Nephron (organoid): ENCODE data around the gene PEX5L.
A peak's percentile ranks its signal among the peaks of the same experiment; 100 is the strongest.

Source experiments
- H3K27ac Mint-ChIP-seq, 3 experiments: 2 replicates each; pipeline ENCODE4 v1.8.0; 2020; ENCODE audit warnings: mixed read lengths in 3 of 3, mild to moderate bottlenecking in 2 of 3, moderate library complexity in 1 of 3
- H3K27me3 Mint-ChIP-seq: 2 replicates; pipeline ENCODE4 v1.8.0; 2021; ENCODE audit warnings: low read depth, mild to moderate bottlenecking, moderate library complexity, mixed read lengths
- H3K36me3 Mint-ChIP-seq: 2 replicates; pipeline ENCODE4 v1.8.0; 2020; ENCODE audit warnings: low read depth, mixed read lengths
- H3K4me1 Mint-ChIP-seq: 2 replicates; pipeline ENCODE4 v1.8.0; 2020; ENCODE audit warnings: mixed read lengths
- H3K4me3 Mint-ChIP-seq, 3 experiments: 2 replicates each; pipeline ENCODE4 v1.8.0; 2020; ENCODE audit warnings: mild to moderate bottlenecking in 3 of 3, mixed read lengths in 3 of 3, moderate library complexity in 2 of 3
- H3K9me3 Mint-ChIP-seq: 2 replicates; pipeline ENCODE4 v1.8.0; 2020; ENCODE audit warnings: mixed read lengths
- TF ChIP-seq, protein P1 (sequence below), 3 experiments: fragments of 200-600 bp; sonication (generic); IDR thresholded peaks; one replicate each; pipeline ENCODE4 v1.5.0; 2021; ENCODE audit warnings: antibody characterized with exemption in 3 of 3; ENCODE audit not compliant: unreplicated experiment in 3 of 3

The PEX5L gene

DNA sequence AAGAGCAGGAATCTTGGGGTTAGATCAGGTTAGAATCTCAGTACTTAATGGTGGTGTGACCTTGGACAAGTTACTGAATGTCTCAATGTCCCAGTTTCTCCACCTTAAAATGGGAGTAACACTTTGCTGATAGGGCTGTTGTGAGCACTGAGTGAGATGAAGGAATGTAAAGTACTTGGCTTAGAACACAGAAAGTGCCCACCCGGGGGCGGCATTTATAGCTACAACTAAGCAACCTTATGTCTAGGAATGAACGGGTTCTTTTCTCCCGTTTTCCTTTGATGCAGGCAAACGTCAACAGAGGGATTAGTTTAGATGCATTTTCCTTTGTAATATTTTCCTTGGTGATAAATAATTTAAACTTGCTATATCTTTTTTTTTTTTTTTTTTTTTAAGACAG lies 207.3 kb downstream of the PEX5L start:
- Mint-ChIP-seq H3K9me3 (no peaks in the 10 kb centered on the region), H3K27me3 (peaks cover 4% of the 10 kb centered on the region), H3K4me1 (peaks cover 6% of the 10 kb centered on the region), H3K4me3 (no peak overlapping the region), H3K27ac (peak overlapping the region; percentile 32 to 75 (median 54)), H3K36me3 (no peaks in the 10 kb centered on the region)
- TF ChIP-seq, protein P1, sequence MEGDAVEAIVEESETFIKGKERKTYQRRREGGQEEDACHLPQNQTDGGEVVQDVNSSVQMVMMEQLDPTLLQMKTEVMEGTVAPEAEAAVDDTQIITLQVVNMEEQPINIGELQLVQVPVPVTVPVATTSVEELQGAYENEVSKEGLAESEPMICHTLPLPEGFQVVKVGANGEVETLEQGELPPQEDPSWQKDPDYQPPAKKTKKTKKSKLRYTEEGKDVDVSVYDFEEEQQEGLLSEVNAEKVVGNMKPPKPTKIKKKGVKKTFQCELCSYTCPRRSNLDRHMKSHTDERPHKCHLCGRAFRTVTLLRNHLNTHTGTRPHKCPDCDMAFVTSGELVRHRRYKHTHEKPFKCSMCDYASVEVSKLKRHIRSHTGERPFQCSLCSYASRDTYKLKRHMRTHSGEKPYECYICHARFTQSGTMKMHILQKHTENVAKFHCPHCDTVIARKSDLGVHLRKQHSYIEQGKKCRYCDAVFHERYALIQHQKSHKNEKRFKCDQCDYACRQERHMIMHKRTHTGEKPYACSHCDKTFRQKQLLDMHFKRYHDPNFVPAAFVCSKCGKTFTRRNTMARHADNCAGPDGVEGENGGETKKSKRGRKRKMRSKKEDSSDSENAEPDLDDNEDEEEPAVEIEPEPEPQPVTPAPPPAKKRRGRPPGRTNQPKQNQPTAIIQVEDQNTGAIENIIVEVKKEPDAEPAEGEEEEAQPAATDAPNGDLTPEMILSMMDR (IDR thresholded peaks at IDR 0.05; ENCODE audit: unreplicated experiment in 3 of 3): no peak

DNA sequence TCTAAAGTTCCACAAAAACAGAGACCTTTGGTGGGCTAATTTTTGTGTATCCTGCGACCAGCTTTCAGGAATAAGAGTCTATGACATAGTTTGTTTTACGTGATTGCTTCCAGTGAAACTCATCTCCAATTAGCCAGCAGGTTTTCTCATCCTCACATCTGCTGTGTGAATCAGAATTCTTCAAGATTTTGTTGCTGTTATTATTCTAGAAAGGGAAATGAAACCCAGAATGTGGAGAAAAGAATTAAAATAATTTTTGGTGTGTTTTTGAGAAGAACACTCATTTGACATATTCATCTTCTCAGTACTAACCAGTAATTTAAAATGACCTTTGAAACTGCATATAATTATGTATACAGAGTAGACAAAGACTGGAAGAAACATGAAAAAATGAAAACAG lies 208.0 kb downstream of the PEX5L start:
- no peak overlapping the region for H3K4me3 Mint-ChIP-seq
- peaks cover 6% of the 10 kb centered on the region for H3K4me1 Mint-ChIP-seq
- no peaks in the 10 kb centered on the region for H3K9me3 Mint-ChIP-seq
- no peaks in the 10 kb centered on the region for H3K36me3 Mint-ChIP-seq
- TF ChIP-seq, protein P1 (IDR thresholded peaks at IDR 0.05; ENCODE audit: unreplicated experiment in 3 of 3): no peak
- H3K27ac Mint-ChIP-seq: peak overlapping the region in 1 of 3 experiments; percentile 32
- H3K27me3 Mint-ChIP-seq: peaks cover 4% of the 10 kb centered on the region

DNA sequence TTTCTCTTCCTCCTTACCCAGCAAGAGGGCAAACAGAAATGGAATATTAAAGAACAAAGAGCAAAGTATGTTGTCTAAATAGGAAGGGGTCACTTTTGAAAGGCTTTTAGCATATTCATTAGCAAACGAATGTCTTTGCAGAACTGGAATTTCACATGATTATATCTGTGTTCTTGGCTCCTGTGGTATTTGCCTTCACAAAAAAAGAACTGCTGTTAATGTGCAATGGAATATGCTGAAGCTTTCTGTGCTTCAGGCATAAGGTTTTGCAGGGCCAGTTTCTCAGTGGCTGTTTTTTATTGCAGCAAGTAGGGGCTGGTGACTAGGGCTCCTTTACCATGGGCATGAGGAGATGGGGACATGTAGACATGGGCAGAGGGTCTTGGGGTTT lies 210.5 kb downstream of the PEX5L start:
- Mint-ChIP-seq H3K4me3 (no peak overlapping the region), H3K4me1 (peaks cover 6% of the 10 kb centered on the region), H3K36me3 (no peaks in the 10 kb centered on the region), H3K27ac (peak overlapping the region in 1 of 3 experiments; percentile 62), H3K9me3 (no peaks in the 10 kb centered on the region), H3K27me3 (no peaks in the 10 kb centered on the region)
- TF ChIP-seq, protein P1 (IDR thresholded peaks at IDR 0.05; ENCODE audit: unreplicated experiment in 3 of 3): no peak

DNA sequence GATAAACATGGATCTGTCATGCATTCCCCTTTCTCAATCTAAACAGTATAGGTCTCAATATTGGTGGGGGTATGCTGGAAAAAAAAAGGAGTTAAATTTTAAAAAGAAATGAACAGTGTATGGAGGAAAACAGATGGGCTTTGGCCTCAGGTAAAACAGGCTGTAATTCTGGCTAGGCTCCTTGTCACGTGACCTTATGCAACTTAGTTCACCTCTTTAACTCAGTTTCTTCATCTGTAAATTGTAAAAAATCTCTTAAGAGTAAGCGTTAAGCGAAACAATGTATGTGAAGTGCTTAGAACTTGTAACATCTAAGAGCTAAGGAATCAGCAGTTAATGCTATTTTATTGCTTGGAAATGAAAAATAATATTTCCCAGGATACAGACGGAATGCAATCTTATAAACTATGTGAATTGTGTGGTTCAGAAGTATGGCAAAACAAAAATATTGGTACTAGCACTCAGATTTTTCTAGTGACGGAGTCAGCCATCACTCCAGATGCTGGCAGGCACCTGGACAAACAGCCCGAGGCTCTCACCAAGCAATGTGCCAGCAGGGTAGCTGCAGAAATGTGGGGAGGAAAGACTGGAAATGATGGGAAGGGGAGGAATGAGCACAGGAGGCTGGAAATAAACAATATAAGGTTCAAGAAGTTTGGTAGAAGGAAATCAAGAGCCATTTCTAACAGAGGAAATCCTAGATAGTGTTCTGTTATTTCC lies 211.1 kb downstream of the PEX5L start:
- Mint-ChIP-seq H3K36me3 (no peaks in the 10 kb centered on the region), H3K27ac (peak overlapping the region in 1 of 3 experiments; percentile 62), H3K4me3 (no peak overlapping the region), H3K4me1 (peaks cover 6% of the 10 kb centered on the region), H3K27me3 (peaks cover under 1% of the 10 kb centered on the region), H3K9me3 (no peaks in the 10 kb centered on the region)
- TF ChIP-seq, protein P1 (IDR thresholded peaks at IDR 0.05; ENCODE audit: unreplicated experiment in 3 of 3): no peak

DNA sequence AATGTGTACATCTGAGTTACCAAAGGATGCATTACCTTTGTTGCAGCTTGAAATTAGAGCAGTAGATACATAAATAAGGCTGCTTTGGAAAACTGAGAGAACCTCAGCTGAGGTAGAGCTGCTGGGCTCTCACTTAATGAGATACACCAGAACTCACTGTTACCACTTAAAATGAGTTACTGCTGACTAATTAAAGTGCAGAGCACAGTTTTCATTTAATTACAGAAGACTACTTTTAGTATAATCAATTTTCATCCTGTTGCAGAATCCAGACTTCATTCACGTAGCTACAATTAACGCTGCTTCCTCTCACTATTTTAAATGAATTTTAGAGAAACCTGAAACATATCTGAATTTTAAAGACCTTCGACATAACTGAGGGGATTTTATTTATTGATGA lies 214.4 kb downstream of the PEX5L start:
- no peaks in the 10 kb centered on the region for H3K9me3 Mint-ChIP-seq
- no peaks in the 10 kb centered on the region for H3K36me3 Mint-ChIP-seq
- no peaks in the 10 kb centered on the region for H3K4me1 Mint-ChIP-seq
- peaks cover 4% of the 10 kb centered on the region for H3K27me3 Mint-ChIP-seq
- TF ChIP-seq, protein P1 (IDR thresholded peaks at IDR 0.05; ENCODE audit: unreplicated experiment in 3 of 3): no peak
- H3K4me3 Mint-ChIP-seq: no peak overlapping the region
- H3K27ac Mint-ChIP-seq: no peak overlapping the region

DNA sequence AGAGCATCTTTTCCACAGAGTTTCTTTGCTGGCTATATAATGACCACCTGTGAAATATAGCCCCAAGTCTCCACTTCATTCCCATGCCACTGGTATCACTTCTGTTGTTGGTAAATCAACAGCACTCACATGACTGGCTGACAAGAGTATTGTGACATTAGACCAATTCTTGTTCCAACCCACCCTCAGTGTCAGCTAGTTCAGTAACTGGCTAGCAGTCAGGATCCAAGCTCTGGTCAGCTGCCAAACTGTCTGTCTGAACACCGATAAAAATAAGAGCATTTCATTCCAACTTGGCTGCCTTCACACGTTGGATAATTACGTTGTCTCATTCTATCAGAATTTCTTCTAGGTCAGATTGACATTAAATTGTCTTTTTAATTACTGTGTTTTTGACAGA lies 217.4 kb downstream of the PEX5L start:
- no peaks in the 10 kb centered on the region for H3K9me3 Mint-ChIP-seq
- no peak overlapping the region for H3K4me3 Mint-ChIP-seq
- no peak overlapping the region for H3K27ac Mint-ChIP-seq
- no peaks in the 10 kb centered on the region for H3K36me3 Mint-ChIP-seq
- TF ChIP-seq, protein P1 (IDR thresholded peaks at IDR 0.05; ENCODE audit: unreplicated experiment in 3 of 3): no peak
- peaks cover 7% of the 10 kb centered on the region for H3K27me3 Mint-ChIP-seq
- H3K4me1 Mint-ChIP-seq: no peaks in the 10 kb centered on the region
